ENCODE measurements around the gene SULT1E1.
"Not testable (repeated sequence)": the region's sequence is repeated elsewhere in the genome, so short reads cannot be mapped to it uniquely, and the experiment has no call there.

Gene SULT1E1

GRCh38 chr4:69838977-69839376 is 21.0 kb downstream of the SULT1E1 start:
- no peak for DNase-seq

GRCh38 chr4:69836287-69836686 is 23.7 kb downstream of the SULT1E1 start:
- no peak for DNase-seq

DNA sequence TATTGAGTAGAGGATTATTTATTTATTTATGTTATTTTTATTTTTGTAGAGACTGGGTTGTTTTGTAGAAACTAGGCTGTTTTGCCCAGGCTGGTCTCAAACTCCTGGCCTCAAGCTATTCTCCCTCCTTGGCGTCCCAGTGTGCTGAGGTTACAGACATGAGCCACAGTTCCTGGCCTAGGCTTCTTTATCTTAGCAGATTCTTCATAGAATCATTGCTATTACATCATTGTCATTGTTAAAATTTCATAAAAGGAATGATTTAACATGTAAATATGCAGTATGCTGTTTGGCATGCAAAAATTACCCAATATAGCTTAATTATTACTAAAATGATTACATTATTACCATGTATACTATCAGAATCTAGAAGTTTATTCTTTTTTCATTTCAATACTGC is 24.2 kb downstream of the SULT1E1 start:
- no peak for DNase-seq

- no peak for DNase-seq
Measured at GRCh38 chr4:69833251-69833650, 26.7 kb downstream of the SULT1E1 start.

DNA sequence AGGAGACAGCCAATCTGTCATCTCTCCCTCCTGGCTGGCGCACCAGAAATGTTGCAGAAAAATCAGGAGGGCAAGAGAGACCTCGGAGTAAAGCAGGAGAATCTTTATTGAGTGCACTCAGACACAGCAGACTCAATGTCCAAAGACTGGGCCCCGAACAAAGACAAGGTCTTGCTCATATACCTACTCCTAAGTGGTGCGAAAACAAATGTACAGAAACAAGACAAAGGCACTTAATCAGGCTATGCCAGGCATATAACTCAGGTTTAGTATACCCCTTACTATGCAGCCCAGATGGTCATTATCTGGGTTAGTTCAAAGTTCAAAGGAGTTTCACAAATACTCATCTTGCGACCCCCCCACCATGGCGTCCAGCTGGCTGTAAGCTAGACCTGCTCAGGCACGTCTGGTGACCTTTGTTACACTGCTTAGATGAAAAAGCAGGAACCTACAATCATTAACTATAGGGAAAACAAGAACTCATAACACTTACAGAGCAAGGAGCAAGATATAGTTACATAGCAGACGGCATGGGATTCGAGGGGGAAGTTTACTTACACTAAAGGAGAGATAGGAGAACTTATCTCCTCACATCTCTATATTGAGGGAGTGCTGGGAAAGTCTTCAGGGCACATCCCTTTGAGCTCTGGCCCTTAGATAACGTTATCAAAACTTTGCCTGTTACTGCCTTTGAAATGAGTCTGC is 27.5 kb downstream of the SULT1E1 start:
- DNase-seq, result no peak

- no peak for DNase-seq
Measured at GRCh38 chr4:69831646-69832325, 28.2 kb downstream of the SULT1E1 start.

DNA sequence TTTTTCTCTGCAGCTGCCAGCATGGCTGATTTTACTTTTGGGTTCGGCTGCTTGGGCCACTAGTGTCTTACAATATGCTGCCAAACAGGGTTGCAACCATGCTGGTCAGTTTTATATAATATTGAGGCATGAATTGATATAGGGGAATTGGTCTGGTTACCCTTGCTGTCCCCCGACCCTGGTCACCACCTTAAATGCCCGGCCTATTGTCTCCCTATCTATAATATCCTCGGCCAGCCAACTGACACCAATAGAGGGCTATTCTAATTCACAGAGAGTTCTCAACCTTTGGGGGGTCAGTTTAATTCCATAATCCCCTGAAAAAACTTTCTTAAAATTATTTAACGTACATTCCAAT is 28.7 kb downstream of the SULT1E1 start:
- no peak for DNase-seq

- no peak for DNase-seq
Measured at GRCh38 chr4:69830560-69831269, 29.2 kb downstream of the SULT1E1 start.

GRCh38 chr4:69830192-69830559 is 29.8 kb downstream of the SULT1E1 start:
- DNase-seq, result no peak

GRCh38 chr4:69829678-69830077 is 30.3 kb downstream of the SULT1E1 start:
- no peak for DNase-seq

GRCh38 chr4:69828828-69829227 is 31.1 kb downstream of the SULT1E1 start:
- DNase-seq, result no peak

DNA sequence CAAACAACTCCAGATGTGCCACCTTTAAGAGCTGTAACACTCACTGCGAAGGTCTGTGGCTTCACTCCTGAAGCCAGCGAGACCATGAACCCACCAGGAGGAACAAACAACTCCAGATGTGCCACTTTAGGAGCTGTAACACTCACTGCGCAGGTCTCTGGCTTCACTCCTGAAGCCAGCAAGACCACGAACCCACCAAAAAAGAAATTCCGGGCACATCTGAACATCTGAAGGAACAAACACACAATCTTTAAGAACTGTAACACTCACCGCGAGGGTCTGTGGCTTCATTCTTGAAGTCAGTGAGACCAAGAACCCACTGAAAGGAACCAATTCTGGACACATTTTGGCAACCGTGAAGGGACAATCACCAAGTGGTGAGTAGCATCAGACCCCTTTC is 34.9 kb downstream of the SULT1E1 start:
- DNase-seq, result not testable (repeated sequence)

GRCh38 chr4:69823481-69824186 is 36.3 kb downstream of the SULT1E1 start:
- DNase-seq, result no peak

DNA sequence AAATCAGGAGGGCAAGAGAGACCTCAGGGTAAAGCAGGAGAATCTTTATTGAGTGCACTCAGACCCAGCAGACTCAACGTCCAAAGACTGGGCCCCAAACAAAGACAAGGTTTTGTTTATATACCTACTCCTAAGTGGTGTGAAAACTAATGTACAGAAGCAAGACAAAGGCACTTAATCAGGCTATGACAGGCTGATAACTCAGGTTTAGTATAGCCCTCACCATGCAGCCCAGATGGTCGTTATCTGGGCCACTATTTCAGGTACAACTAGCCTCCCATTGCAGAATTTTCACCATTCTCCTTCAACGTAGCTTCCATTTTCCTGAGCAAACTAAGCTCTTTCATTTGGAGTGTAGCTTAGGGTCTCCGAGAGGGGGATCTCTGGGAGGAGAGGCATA is 36.9 kb downstream of the SULT1E1 start:
- no peak for DNase-seq

- no peak for DNase-seq
Measured at GRCh38 chr4:69822198-69822597, 37.7 kb downstream of the SULT1E1 start.

GRCh38 chr4:69818060-69818639 is 41.8 kb downstream of the SULT1E1 start:
- no peak for DNase-seq

DNA sequence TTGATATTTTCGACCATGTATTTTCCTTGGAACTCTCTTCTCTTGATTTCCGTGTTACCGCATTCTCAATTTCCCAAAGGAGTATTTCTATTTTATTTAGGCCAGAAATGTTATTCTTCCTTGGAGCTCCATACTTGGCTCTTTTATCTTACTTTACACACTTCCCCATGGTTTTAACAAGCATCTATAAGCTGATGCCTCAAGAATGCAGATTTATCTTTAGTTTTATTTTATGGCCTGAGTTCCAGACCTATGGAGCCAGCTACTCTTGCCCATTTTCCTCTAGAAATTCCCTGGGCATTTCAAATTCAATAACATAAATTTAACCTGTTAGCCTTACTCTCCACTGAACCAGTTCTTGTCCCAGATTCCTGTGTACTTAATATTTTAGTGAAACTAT is 43.7 kb downstream of the SULT1E1 start:
- DNase-seq, result no peak

DNA sequence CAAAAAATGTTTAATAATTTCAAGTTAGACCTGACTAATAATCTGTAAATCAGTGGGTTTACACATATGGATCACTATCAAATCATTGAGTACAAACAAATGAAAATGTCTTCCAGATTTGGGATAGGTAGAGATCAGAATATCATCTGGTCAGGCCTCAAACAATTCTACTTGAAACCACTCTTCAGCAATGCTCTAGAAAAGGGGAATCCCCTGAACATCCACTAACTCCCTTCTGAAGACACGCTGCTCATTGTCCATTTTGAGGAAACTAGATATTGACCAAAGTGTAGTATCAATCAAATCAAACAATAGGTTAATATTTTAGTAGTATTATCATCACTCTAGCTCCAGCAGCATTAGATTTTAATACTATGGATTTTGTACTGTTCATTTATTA is 46.3 kb downstream of the SULT1E1 start:
- no peak for DNase-seq

DNA sequence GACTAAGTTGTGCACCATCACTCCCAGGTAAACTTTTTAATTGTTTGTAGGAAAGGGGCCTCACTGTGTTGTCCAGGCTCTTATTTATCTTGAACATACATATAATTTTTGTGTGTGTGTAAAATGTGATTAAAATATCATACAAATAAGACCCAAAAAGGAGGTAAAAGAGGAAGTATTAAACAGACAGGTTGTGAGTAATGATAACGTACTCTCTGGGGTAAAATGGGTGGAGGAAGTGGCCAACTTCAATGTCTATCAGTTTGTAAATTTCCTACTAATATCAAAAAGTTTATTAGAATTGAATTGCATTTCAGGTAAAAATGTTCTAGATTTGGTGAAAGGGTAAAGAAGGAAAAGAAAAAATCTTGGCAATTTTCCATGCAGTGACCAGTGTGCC is 48.8 kb downstream of the SULT1E1 start:
- DNase-seq, result no peak

DNA sequence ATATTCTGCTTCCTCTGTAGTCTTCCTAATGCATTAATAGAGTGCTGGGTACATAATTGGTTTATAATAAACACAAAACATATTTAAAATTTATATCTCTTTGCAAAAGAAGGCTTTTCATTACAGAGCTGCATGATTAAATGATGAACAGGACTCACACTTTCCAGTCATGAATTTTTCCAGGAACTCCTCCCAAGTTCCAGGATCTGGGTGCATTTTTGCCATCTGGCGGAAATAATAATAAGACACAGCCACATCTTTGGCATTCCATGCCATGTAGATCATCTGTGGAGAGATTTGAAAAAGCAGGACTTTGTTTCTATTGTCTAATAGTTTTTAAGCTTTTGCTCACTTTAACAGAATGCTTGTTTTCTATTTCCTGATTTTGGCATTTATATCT is 59.3 kb downstream of the SULT1E1 start:
- no peak for DNase-seq

DNA sequence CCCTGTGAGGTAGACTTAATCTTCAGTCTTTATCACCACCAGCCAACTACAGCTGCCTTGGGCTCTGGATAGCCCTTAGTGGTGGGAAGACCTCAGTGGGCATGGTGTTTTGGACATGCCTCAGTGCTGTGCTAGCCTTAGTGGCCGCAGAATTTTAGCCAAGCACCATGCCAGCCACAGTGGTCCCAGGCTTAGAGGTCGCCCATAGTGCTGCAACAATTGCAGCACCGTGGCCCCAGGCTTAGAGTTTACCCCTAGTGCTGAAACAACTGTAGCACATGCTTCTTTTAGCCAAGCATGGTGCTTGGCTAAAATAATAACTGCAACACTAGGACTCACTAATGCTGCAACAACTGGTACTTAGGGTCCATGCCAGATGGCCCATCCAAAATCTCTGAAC is 60.6 kb downstream of the SULT1E1 start:
- no peak for DNase-seq

GRCh38 chr4:69793732-69794131 is 66.2 kb downstream of the SULT1E1 start:
- no peak for DNase-seq
